K562 (cell line): ENCODE data around the gene HCN3. TPM values are rescaled to one million over a fixed set of nuclear protein-coding genes. Genes with fewer than 3 reads are reported as not detected.

Experiments used
- ATAC-seq: fragments of 200-7000 bp; cut with Tn5 transposase; 3 replicates; pipeline ENCODE4 v1.9.1; 2020; ENCODE audit warnings: moderate library complexity
- BruUV-seq: library from RNA; stranded (reverse); fragments of 400-500 nt; replicated peaks from 2 replicates; lab custom pipeline; 2021; lab: Mats Ljungman, UMichigan
- CTCF ChIA-PET: fragments of 300-600 bp; formaldehyde crosslinking; extraction: SDS; loops from one replicate; lab custom pipeline; 2021; ENCODE audit warnings: low intra/inter-chr PET ratio; lab: Yijun Ruan, JAX
- POLR2A ChIA-PET: fragments of 300-600, 350-650 bp; sonication (Branson Sonifier 250); formaldehyde crosslinking; extraction: SDS; loops from one replicate; lab custom pipeline; 2021; ENCODE audit warnings: antibody characterized with exemption, inconsistent platforms; lab: Yijun Ruan, JAX
- DNase-seq, 4 experiments: peaks; one replicate each; pipeline versions ENCODE4 v3.0.0 to v3.0.0-alpha.2; 2011 to 2018; ENCODE audit warnings: low spot score in 3 of 4, mixed read lengths in 3 of 4; ENCODE audit errors: extremely low read depth in 1 of 4
- FAIRE-seq: peaks from 2 replicates; lab custom pipeline; 2011; peaks lifted over from hg19 to GRCh38; lab: Jason Lieb, UNC
- H2AFZ ChIP-seq: 2 replicates; pipeline ENCODE4 v1.6.0; 2011; ENCODE audit warnings: low read depth, low read length, control low read depth, inconsistent platforms
- H3K27ac ChIP-seq: fragments of 200-600 bp; 3 replicates; pipeline ENCODE4 v1.8.0; 2011; ENCODE audit warnings: low read depth, mild to moderate bottlenecking, control low read depth, inconsistent platforms, low read length, moderate library complexity, mixed read lengths; ENCODE audit errors: extremely low read depth
- H3K27me3 ChIP-seq, 2 experiments: fragments of 300-600 bp in 1 of 2; 2 replicates in 1 of 2; 3 replicates in 1 of 2; pipeline versions ENCODE4 v1.6.0 to v1.8.0; 2011; ENCODE audit warnings: inconsistent platforms in 2 of 2, low read length in 2 of 2, mild to moderate bottlenecking in 1 of 2, mixed read lengths in 1 of 2, moderate library complexity in 1 of 2; ENCODE audit not compliant: control insufficient read depth in 2 of 2, insufficient read depth in 2 of 2
- H3K36me3 ChIP-seq: fragments of 300-600 bp; 3 replicates; pipeline ENCODE4 v1.8.0; 2011; ENCODE audit warnings: mild to moderate bottlenecking, low read length, inconsistent platforms; ENCODE audit not compliant: control insufficient read depth, insufficient read depth
- H3K4me1 ChIP-seq, 2 experiments: fragments of 200-600 bp in 1 of 2; replicated peaks in 1 of 2; 2 replicates in 1 of 2; 3 replicates in 1 of 2; pipeline versions ENCODE4 v1.5.1 to v1.8.0; 2011; ENCODE audit warnings: inconsistent platforms in 2 of 2, low read length in 2 of 2, mild to moderate bottlenecking in 1 of 2, mixed read lengths in 1 of 2, moderate library complexity in 1 of 2; ENCODE audit not compliant: control insufficient read depth in 2 of 2, insufficient read depth in 2 of 2
- H3K4me2 ChIP-seq: 2 replicates; pipeline ENCODE4 v1.6.1; 2011; ENCODE audit warnings: low read length, control low read depth, inconsistent platforms, mixed read lengths; ENCODE audit not compliant: insufficient read depth
- H3K4me3 ChIP-seq: fragments of 200-600 bp; sonication (generic), shearing (Covaris generic); 2 replicates; pipeline ENCODE4 v1.5.1; 2016; ENCODE audit warnings: control low read depth, inconsistent platforms
- H3K79me2 ChIP-seq: fragments of 200-600 bp; 3 replicates; pipeline ENCODE4 v1.8.0; 2011; ENCODE audit warnings: low read length, inconsistent platforms; ENCODE audit not compliant: control insufficient read depth, insufficient read depth
- H3K9ac ChIP-seq, 2 experiments: 2 replicates each; pipeline versions ENCODE4 v1.6.0 to v1.6.1; 2011; ENCODE audit warnings: low read depth in 2 of 2, low read length in 2 of 2, control low read depth in 1 of 2, inconsistent platforms in 1 of 2, mild to moderate bottlenecking in 1 of 2, mixed read lengths in 1 of 2; ENCODE audit not compliant: insufficient read depth in 1 of 2
- H3K9me1 ChIP-seq: one replicate; pipeline ENCODE4 v1.6.0; 2011; ENCODE audit warnings: inconsistent platforms, mild to moderate bottlenecking, low read length, moderate library complexity; ENCODE audit not compliant: control insufficient read depth, insufficient read depth
- H3K9me3 ChIP-seq: replicated peaks from 2 replicates; pipeline ENCODE4 v1.5.1; 2011; ENCODE audit warnings: low read depth, low read length, inconsistent platforms; ENCODE audit not compliant: control insufficient read depth, insufficient read depth
- H4K20me1 ChIP-seq: replicated peaks from 2 replicates; pipeline ENCODE4 v1.6.1; 2011; ENCODE audit warnings: low read length, inconsistent platforms, mixed read lengths; ENCODE audit not compliant: control insufficient read depth, insufficient read depth
- BRF1 ChIP-seq: IDR thresholded peaks from 3 replicates; pipeline ENCODE4 v1.6.1; 2011; ENCODE audit warnings: borderline replicate concordance, mild to moderate bottlenecking; ENCODE audit not compliant: insufficient read length; ENCODE audit errors: extremely low read depth
- C11orf30 ChIP-seq: fragments of 450-650 bp; IDR thresholded peaks from 2 replicates; pipeline ENCODE4 v1.6.1; 2016; ENCODE audit warnings: low read depth, mild to moderate bottlenecking
- CREM ChIP-seq: IDR thresholded peaks from 2 replicates; pipeline ENCODE4 v1.6.1; 2014; ENCODE audit warnings: antibody characterized with exemption, low read depth
- GTF2F1 ChIP-seq: IDR thresholded peaks from 2 replicates; pipeline ENCODE4 v1.6.1; 2011; ENCODE audit warnings: low read depth, low read length, improper control_type of control experiment
- HNRNPL ChIP-seq: fragments of 200-400 bp; formaldehyde crosslinking; IDR thresholded peaks from 2 replicates; pipeline ENCODE4 v1.6.1; 2017; ENCODE audit warnings: low read depth, mild to moderate bottlenecking, low read length
- KDM5B ChIP-seq: fragments of 200-600 bp; sonication (generic); IDR thresholded peaks from 2 replicates; pipeline ENCODE4 v1.6.1; 2012; ENCODE audit warnings: low read depth, mild to moderate bottlenecking, moderate library complexity, low read length, control low read depth, inconsistent platforms; ENCODE audit not compliant: insufficient replicate concordance
- NCOA1 ChIP-seq: fragments of 450-650 bp; IDR thresholded peaks from 2 replicates; pipeline ENCODE4 v1.6.1; 2016; ENCODE audit warnings: low read depth
- NR3C1 ChIP-seq: sonication (generic); formaldehyde crosslinking; IDR thresholded peaks from 2 replicates; pipeline ENCODE4 v1.8.1; 2022; ENCODE audit warnings: missing genetic modification reagents
- POLR2AphosphoS2 ChIP-seq: IDR thresholded peaks from 2 replicates; pipeline ENCODE4 v1.6.1; 2012; ENCODE audit warnings: low read length, improper control_type of control experiment
- POLR2AphosphoS5 ChIP-seq: IDR thresholded peaks from 2 replicates; pipeline ENCODE4 v1.6.1; 2011; ENCODE audit warnings: mild to moderate bottlenecking, low read depth, low read length, moderate library complexity; ENCODE audit not compliant: control insufficient read depth, insufficient read depth
- RBFOX2 ChIP-seq: fragments of 200-400 bp; formaldehyde crosslinking; IDR thresholded peaks from 2 replicates; pipeline ENCODE4 v1.6.1; 2017; ENCODE audit warnings: low read depth, mild to moderate bottlenecking, low read length, moderate library complexity
- SIN3A ChIP-seq, 2 experiments: fragments of 150-350 bp in 1 of 2; IDR thresholded peaks; 2 replicates each; pipeline ENCODE4 v1.6.1; 2011 to 2016; ENCODE audit warnings: borderline replicate concordance in 2 of 2, low read depth in 2 of 2, low read length in 2 of 2, mild to moderate bottlenecking in 2 of 2, moderate library complexity in 2 of 2; ENCODE audit not compliant: control insufficient read depth in 1 of 2
- SIRT6 ChIP-seq: IDR thresholded peaks from one replicate; pipeline ENCODE4 v1.6.1; 2012; ENCODE audit warnings: low read depth, mild to moderate bottlenecking, control low read depth, inconsistent platforms, low read length, moderate library complexity
- SREBF1 ChIP-seq: fragments of 150-350 bp; IDR thresholded peaks from 2 replicates; pipeline ENCODE4 v1.6.1; 2014; ENCODE audit warnings: antibody characterized with exemption, low read depth, low read length, borderline replicate concordance
- TAF1 ChIP-seq: IDR thresholded peaks from 2 replicates; pipeline ENCODE4 v1.6.1; 2011; ENCODE audit warnings: mild to moderate bottlenecking, low read length, moderate library complexity; ENCODE audit not compliant: insufficient read depth, control insufficient read depth, severe bottlenecking; ENCODE audit errors: extremely low read depth
- YY1 ChIP-seq, 3 experiments: IDR thresholded peaks; 2 replicates each; pipeline ENCODE4 v1.6.1; 2011; ENCODE audit warnings: low read length in 2 of 3, mild to moderate bottlenecking in 2 of 3, moderate library complexity in 2 of 3, borderline replicate concordance in 1 of 3, control low read depth in 1 of 3, low read depth in 1 of 3; ENCODE audit not compliant: insufficient read depth in 3 of 3, insufficient replicate concordance in 2 of 3, control insufficient read depth in 1 of 3, insufficient read length in 1 of 3; ENCODE audit errors: extremely low read depth in 1 of 3
- ZNF184 ChIP-seq: sonication (generic); formaldehyde crosslinking; IDR thresholded peaks from 2 replicates; pipeline ENCODE4 v1.5.0; 2020; ENCODE audit warnings: missing genetic modification reagents
- ZNF384 ChIP-seq: IDR thresholded peaks from 2 replicates; pipeline ENCODE4 v1.6.1; 2012; ENCODE audit warnings: low read depth, low read length, improper control_type of control experiment
- WGBS: fragments of 100-300 bp; shearing (Covaris generic); methylation state at CpG from one replicate; pipeline ENCODE4 v1.1.6; 2016; ENCODE audit warnings: low coverage, mixed read lengths; ENCODE audit not compliant: insufficient coverage; ENCODE audit errors: missing lambda C conversion rate; 5-methylcytosine and 5-hydroxymethylcytosine counted together
- in situ Hi-C: fragments of 300-500 bp; cut with MboI; formaldehyde crosslinking; loops from 4 replicates; pipeline ENCODE4 v1.15.0; 2018; ENCODE audit warnings: inconsistent platforms, mixed read lengths
- intact Hi-C: fragments of 100-400 bp; cut with micrococcal nuclease; formaldehyde crosslinking; loops from 2 replicates; pipeline ENCODE4 v1.14.2; 2022
- polyA plus RNA-seq, 8 experiments: library from polyadenylated mRNA; depleted of rRNA in 4 of 8; stranded (reverse) in 5 of 8; unstranded in 3 of 8; fragments of >200 nt; fragmentation: Nextera tagmentation in 2 of 8; fragmentation: Illumina TruSeq in 1 of 8; extraction: Ambion mirVana in 2 of 8; extraction: Trizol in 1 of 8; gene quantifications; 2 replicates each; pipeline versions ENCODE4 v1.2.1 to v1.2.3, GENCODE V29; 2011 to 2014; ENCODE audit warnings: inconsistent platforms in 1 of 8, missing spikeins in 1 of 8
- total RNA-seq, 7 experiments: library from RNA; depleted of rRNA in 6 of 7; stranded (reverse); fragments of >200 nt in 6 of 7; fragmentation: Illumina TruSeq in 2 of 7; extraction: Trizol in 2 of 7; gene quantifications; 2 replicates each; pipeline versions ENCODE4 v1.2.1 to v1.2.3, GENCODE V29; 2011 to 2021; ENCODE audit warnings: low replicate concordance in 1 of 7
- TF ChIP-seq, protein P1 (sequence below): IDR thresholded peaks from 2 replicates; pipeline ENCODE4 v1.6.1; 2011; ENCODE audit not compliant: insufficient read length; ENCODE audit errors: extremely low read depth
- TF ChIP-seq, protein P2 (sequence below): fragments of 200-800 bp; sonication (Bioruptor generic); IDR thresholded peaks from 2 replicates; pipeline ENCODE4 v1.6.1; 2017; ENCODE audit warnings: missing genetic modification characterization, missing compliant biosample characterization

Gene HCN3
- total and polyA plus RNA-seq, 9 of the 15 experiments (the other 6 are each of a cell fraction or from before 2014, with no cell fraction given), result 0.91 to 9.7 (median 3.9) TPM

DNA sequence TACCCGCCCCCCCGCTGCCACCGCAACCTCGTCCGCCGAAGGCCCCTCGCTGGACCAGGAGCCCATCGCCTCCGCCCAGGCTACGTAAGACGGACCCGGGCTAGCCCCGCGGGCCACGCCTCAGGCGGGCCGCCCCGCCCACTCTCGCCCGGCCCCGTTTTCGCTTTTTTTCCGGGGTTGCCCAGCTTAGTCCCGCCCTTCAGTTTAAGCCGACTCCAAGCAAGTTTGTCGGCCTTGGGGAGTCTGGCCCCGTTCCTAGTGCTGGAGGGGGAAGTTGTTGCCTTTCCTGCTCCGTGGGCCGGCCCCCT is 46.4 kb downstream of the HCN3 start:
- no TSS peak for BruUV-seq
- peaks cover 17 to 67% of the 10 kb centered on the region in 2 experiments; a peak in 4 of 5 replicates for H3K4me1 ChIP-seq
- CTCF ChIA-PET, result interaction anchor here (0.6 to 5.0 kb wide), 6 partner anchors 46 to 844 kb away, joined by 3 to 38 read pairs (median 6); partner anchors contain the start of gene HCN3
- TF ChIP-seq POLR2AphosphoS5 (no peak), YY1 (IDR thresholded peaks at IDR 0.05; ENCODE audit: borderline replicate concordance in 1 of 3, control insufficient read depth in 1 of 3, extremely low read depth in 1 of 3, insufficient read depth in 3 of 3, insufficient read length in 1 of 3, insufficient replicate concordance in 2 of 3, low read depth in 1 of 3, low read length in 2 of 3) (peak in 1 of 3 experiments; percentile 27), POLR2AphosphoS2 (no peak), KDM5B (peak; percentile 18), HNRNPL (peak; percentile 14; the same call in 1 of the 2 replicates), SIN3A (IDR thresholded peaks at IDR 0.05; ENCODE audit: borderline replicate concordance in 2 of 2, control insufficient read depth in 1 of 2, low read depth in 2 of 2, low read length in 2 of 2) (peak in 1 of 2 experiments; percentile 90; a peak in 1 of 4 replicates), C11orf30 (no peak), SREBF1 (no peak), TAF1 (peak; percentile 30), BRF1 (no peak), CREM (peak; percentile 70), GTF2F1 (no peak), NR3C1 (CRISPR knock-in tag) (no peak), RBFOX2 (peak; percentile 70), SIRT6 (no peak), ZNF384 (peak; percentile 51), ZNF184 (CRISPR knock-in tag) (no peak), NCOA1 (no peak)
- TF ChIP-seq, protein P1, sequence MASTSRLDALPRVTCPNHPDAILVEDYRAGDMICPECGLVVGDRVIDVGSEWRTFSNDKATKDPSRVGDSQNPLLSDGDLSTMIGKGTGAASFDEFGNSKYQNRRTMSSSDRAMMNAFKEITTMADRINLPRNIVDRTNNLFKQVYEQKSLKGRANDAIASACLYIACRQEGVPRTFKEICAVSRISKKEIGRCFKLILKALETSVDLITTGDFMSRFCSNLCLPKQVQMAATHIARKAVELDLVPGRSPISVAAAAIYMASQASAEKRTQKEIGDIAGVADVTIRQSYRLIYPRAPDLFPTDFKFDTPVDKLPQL, result no peak
- TF ChIP-seq, protein P2, sequence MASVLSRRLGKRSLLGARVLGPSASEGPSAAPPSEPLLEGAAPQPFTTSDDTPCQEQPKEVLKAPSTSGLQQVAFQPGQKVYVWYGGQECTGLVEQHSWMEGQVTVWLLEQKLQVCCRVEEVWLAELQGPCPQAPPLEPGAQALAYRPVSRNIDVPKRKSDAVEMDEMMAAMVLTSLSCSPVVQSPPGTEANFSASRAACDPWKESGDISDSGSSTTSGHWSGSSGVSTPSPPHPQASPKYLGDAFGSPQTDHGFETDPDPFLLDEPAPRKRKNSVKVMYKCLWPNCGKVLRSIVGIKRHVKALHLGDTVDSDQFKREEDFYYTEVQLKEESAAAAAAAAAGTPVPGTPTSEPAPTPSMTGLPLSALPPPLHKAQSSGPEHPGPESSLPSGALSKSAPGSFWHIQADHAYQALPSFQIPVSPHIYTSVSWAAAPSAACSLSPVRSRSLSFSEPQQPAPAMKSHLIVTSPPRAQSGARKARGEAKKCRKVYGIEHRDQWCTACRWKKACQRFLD (CRISPR knock-in tag), result peak; percentile 20; the same call in 1 of the 2 replicates

More for the DNA sequence above, 46.4 kb downstream of the HCN3 start:
- H3K79me2 ChIP-seq, result peaks cover 19% of the 10 kb centered on the region
- peak; percentile 76 for ATAC-seq
- peak overlapping the region; percentile 60 for H3K4me3 ChIP-seq
- peak overlapping the region; percentile 93 for H3K4me2 ChIP-seq
- in situ Hi-C loops (loop anchor here (25.0 kb wide), 1 partner anchor 1414 kb away; the partner anchor contains the start of genes ISG20L2, METTL25B and MRPL24), intact Hi-C loops (loop anchor here (1.0 to 10.0 kb wide), 5 partner anchors 15 to 271 kb away; partner anchors contain the start of genes FDPS, HCN3 and THBS3)
- H4K20me1 ChIP-seq, result peaks cover 11% of the 10 kb centered on the region
- POLR2A ChIA-PET, result interaction anchor here (0.6 to 5.7 kb wide), 9 partner anchors 25 to 698 kb away, joined by 3 to 30 read pairs (median 4); partner anchors contain the start of genes ASH1L, CLK2 and SCAMP3
- WGBS, result 1% methylated on average over 15 of the region's 29 CpGs
- no peaks in the 10 kb centered on the region for H3K9me3 ChIP-seq
- H3K9ac ChIP-seq, result peak overlapping the region; percentile 65 to 95
- H2AFZ ChIP-seq, result peak overlapping the region; percentile 80
- FAIRE-seq, result no peak
- peaks cover 51% of the 10 kb centered on the region; the same call in 2 of the 3 replicates for H3K36me3 ChIP-seq
- no peaks in the 10 kb centered on the region for H3K27me3 ChIP-seq
- DNase-seq, result peak; percentile 84 to 94 (median 88)
- H3K27ac ChIP-seq, result peak overlapping the region; percentile 68
- H3K9me1 ChIP-seq, result peaks cover 4% of the 10 kb centered on the region
